Fibroblast of lung (primary cell): Measurements from ENCODE around the gene PPP4R4. TPM values are rescaled to one million over a fixed set of nuclear protein-coding genes. Genes with fewer than 3 reads are reported as not detected.

Experiments used
- DNase-seq, 2 donors: peaks; one replicate each; pipeline versions ENCODE4 v3.0.0 to v3.0.0-alpha.2; 2010; ENCODE audit warnings: low read depth in 2 of 2
- H2AFZ ChIP-seq: 2 replicates; pipeline ENCODE4 v1.5.1; 2012; ENCODE audit warnings: low read length, control low read depth, inconsistent platforms
- H3K27ac ChIP-seq: 2 replicates; pipeline ENCODE4 v1.5.1; 2011; ENCODE audit warnings: low read length, control low read depth; ENCODE audit not compliant: insufficient read depth
- H3K27me3 ChIP-seq: 2 replicates; pipeline ENCODE4 v1.5.1; 2011; ENCODE audit warnings: mild to moderate bottlenecking, low read length; ENCODE audit not compliant: control insufficient read depth, insufficient read depth
- H3K36me3 ChIP-seq: 2 replicates; pipeline ENCODE4 v1.5.1; 2011; ENCODE audit warnings: low read length; ENCODE audit not compliant: control insufficient read depth, insufficient read depth
- H3K4me1 ChIP-seq: 2 replicates; pipeline ENCODE4 v1.5.1; 2011; ENCODE audit warnings: low read length; ENCODE audit not compliant: control insufficient read depth, insufficient read depth; ENCODE audit errors: extremely low read depth
- H3K4me2 ChIP-seq: 2 replicates; pipeline ENCODE4 v1.5.1; 2011; ENCODE audit warnings: low read length, control low read depth; ENCODE audit not compliant: insufficient read depth; ENCODE audit errors: extremely low read depth
- H3K4me3 ChIP-seq, 4 experiments: fragments of 200-600 bp in 1 of 4; sonication (generic) in 1 of 4; replicated peaks in 1 of 4; 2 replicates each; pipeline ENCODE4 v1.5.1; 2011 to 2016; ENCODE audit warnings: low read length in 4 of 4, low read depth in 3 of 4, mild to moderate bottlenecking in 3 of 4, control low read depth in 2 of 4, inconsistent platforms in 1 of 4, mixed read lengths in 1 of 4; ENCODE audit not compliant: insufficient read depth in 1 of 4; ENCODE audit errors: control extremely low read depth in 1 of 4
- H3K79me2 ChIP-seq: 2 replicates; pipeline ENCODE4 v1.5.1; 2012; ENCODE audit warnings: mild to moderate bottlenecking, low read length, inconsistent platforms; ENCODE audit not compliant: control insufficient read depth, insufficient read depth
- H3K9ac ChIP-seq: 2 replicates; pipeline ENCODE4 v1.5.1; 2011; ENCODE audit warnings: mild to moderate bottlenecking, low read length, control low read depth; ENCODE audit not compliant: insufficient read depth
- H3K9me3 ChIP-seq: 2 replicates; pipeline ENCODE4 v1.5.1; 2012; ENCODE audit warnings: low read depth, low read length; ENCODE audit not compliant: control insufficient read depth, insufficient read depth
- H4K20me1 ChIP-seq: 2 replicates; pipeline ENCODE4 v1.5.1; 2011; ENCODE audit warnings: low read length; ENCODE audit not compliant: control insufficient read depth, insufficient read depth; ENCODE audit errors: extremely low read depth
- CTCF ChIP-seq, 2 donors: IDR thresholded peaks in 1 of 2; conservative IDR thresholded peaks in 1 of 2; 1 replicate in 1 of 2; 2 replicates in 1 of 2; pipeline ENCODE4 v1.5.1; 2011 to 2012; ENCODE audit warnings: low read length in 2 of 2, control low read depth in 1 of 2, inconsistent platforms in 1 of 2, low read depth in 1 of 2, mild to moderate bottlenecking in 1 of 2
- EZH2 ChIP-seq: IDR thresholded peaks from 2 replicates; pipeline ENCODE4 v1.5.1; 2012; ENCODE audit warnings: low read length, control low read depth, mild to moderate bottlenecking; ENCODE audit errors: missing control alignments
- polyA plus RNA-seq, 2 donors: library from polyadenylated mRNA; depleted of rRNA in 1 of 2; stranded (reverse) in 1 of 2; unstranded in 1 of 2; fragments of >200 nt; gene quantifications; 2 replicates each; pipeline ENCODE4 v1.2.1, GENCODE V29; 2011 to 2012; ENCODE audit warnings: missing spikeins in 1 of 2
- total RNA-seq: library from RNA; depleted of rRNA; stranded (reverse); fragments of >200 nt; gene quantifications from 2 replicates; pipeline ENCODE4 v1.2.1, GENCODE V29; 2014

Gene PPP4R4
- total and polyA plus RNA-seq, 2 donors (not counting 1 experiment from before 2014, with no cell fraction given), result 0.35 to 0.99 TPM

- DNase-seq, result no peak
- Histone ChIP-seq H3K79me2 (no peaks in the 10 kb centered on the region), H3K4me3 (no peak overlapping the region), H3K27me3 (no peaks in the 10 kb centered on the region), H3K4me2 (no peak overlapping the region), H2AFZ (no peak overlapping the region), H3K36me3 (no peaks in the 10 kb centered on the region), H3K9ac (no peak overlapping the region), H3K27ac (no peak overlapping the region), H3K9me3 (no peaks in the 10 kb centered on the region), H3K4me1 (no peaks in the 10 kb centered on the region), H4K20me1 (no peaks in the 10 kb centered on the region)
- TF ChIP-seq CTCF (conservative IDR thresholded peaks at IDR 0.05 in 1 of 2, IDR thresholded peaks at IDR 0.05 in 1 of 2; ENCODE audit: low read depth in 1 of 2, low read length in 2 of 2) (no peak), EZH2 (no peak)
Observed at GRCh38 chr14:94298130-94298529, 124.0 kb downstream of the PPP4R4 start.

DNA sequence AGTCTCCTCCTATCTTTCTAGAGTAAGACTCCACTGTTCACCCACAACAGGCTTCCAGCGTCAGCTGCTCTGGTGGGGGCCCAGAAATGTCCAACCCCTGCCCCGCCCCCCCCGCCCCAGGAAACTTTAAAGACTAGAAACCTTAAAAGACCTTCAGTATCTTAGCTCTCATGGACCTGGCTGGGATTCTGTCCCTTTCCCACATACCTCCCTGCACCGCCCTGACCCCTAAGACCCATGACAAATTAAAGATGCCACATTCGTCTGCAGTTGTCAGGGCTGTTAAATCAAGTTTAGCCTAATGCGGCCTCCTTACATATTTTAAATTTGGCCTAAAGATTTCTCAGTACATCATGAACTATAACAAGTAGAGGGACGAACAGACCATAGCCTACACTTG is 129.0 kb downstream of the PPP4R4 start:
- no peak for DNase-seq
- H3K4me2 ChIP-seq, result no peak overlapping the region
- H3K9ac ChIP-seq, result no peak overlapping the region
- no peak overlapping the region for H3K27ac ChIP-seq
- H3K4me3 ChIP-seq, result no peak overlapping the region
- H3K36me3 ChIP-seq, result no peaks in the 10 kb centered on the region
- no peak overlapping the region for H2AFZ ChIP-seq
- H3K27me3 ChIP-seq, result no peaks in the 10 kb centered on the region
- no peaks in the 10 kb centered on the region for H3K9me3 ChIP-seq
- TF ChIP-seq CTCF (conservative IDR thresholded peaks at IDR 0.05 in 1 of 2, IDR thresholded peaks at IDR 0.05 in 1 of 2; ENCODE audit: low read depth in 1 of 2, low read length in 2 of 2), result no peak
- TF ChIP-seq EZH2, result no peak
- H3K4me1 ChIP-seq, result no peaks in the 10 kb centered on the region
- no peaks in the 10 kb centered on the region for H3K79me2 ChIP-seq
- H4K20me1 ChIP-seq, result no peaks in the 10 kb centered on the region

DNA sequence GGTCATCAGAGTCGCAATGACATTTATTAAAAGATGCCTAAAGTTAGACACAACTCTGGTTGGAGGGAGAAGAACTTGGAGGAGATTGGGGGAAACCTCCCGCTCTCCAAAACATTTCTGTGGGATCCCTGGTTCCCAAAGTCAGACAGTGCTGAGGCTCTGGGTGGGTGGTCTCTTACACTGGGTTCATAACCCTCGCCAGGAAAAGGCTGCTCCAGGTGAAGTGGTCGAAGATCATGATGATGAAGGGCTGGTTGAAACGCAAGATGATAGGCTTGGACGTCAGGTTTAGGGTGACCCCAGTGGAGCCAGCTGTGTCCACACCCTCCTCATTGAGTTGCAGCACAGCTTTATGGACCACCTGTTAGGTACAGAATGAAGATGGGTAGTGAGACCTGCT is 130.1 kb downstream of the PPP4R4 start:
- Histone ChIP-seq H3K9me3 (no peaks in the 10 kb centered on the region), H3K36me3 (no peaks in the 10 kb centered on the region), H2AFZ (no peak overlapping the region), H3K4me2 (no peak overlapping the region), H3K4me1 (no peaks in the 10 kb centered on the region), H3K27ac (no peak overlapping the region), H4K20me1 (no peaks in the 10 kb centered on the region), H3K9ac (no peak overlapping the region), H3K79me2 (no peaks in the 10 kb centered on the region), H3K27me3 (no peaks in the 10 kb centered on the region), H3K4me3 (no peak overlapping the region)
- no peak for DNase-seq
- TF ChIP-seq EZH2 (no peak), CTCF (conservative IDR thresholded peaks at IDR 0.05 in 1 of 2, IDR thresholded peaks at IDR 0.05 in 1 of 2; ENCODE audit: low read depth in 1 of 2, low read length in 2 of 2) (no peak)
